ENCODE measurements around the gene GAS1.

DNA sequence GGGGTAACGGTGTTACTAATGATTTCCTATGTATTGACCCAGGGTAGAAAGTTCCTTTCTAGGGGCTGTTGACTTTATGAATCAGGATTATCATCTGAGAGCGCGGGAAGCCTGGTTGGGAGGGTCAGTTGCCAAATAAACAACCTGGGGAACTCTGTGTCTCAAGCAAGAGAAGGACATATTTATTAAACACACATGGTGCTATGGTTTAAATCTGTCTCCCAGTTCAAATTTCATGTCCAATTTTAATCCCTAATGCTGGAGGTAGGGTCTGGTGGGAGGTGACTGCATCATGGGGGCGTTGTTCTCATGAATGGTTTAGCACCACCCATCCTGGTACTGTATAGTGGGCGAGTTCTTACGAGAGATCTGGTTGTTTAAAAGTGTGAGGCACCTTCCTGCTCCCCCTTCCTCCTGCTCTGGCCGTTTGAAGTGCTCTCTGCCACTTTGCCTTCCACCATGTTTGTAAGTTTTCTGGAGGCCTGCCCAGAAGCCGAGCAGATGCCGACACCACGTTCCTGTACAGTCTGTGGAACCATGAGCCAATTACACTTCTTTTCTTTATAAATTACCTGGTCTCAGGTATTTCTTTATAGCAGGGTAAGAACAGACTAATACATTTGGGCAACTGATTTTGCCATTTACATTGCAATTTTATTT, 19.7 kb upstream of the GAS1 start:
- TF ChIP-seq, protein P1, sequence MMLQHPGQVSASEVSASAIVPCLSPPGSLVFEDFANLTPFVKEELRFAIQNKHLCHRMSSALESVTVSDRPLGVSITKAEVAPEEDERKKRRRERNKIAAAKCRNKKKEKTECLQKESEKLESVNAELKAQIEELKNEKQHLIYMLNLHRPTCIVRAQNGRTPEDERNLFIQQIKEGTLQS (IDR thresholded peaks at IDR 0.05; ENCODE audit: borderline replicate concordance, extremely low read depth, low read depth, low read length), result no peak
- TF ChIP-seq YY1 (IDR thresholded peaks at IDR 0.05; ENCODE audit: low read depth, low read length), result no peak
- TF ChIP-seq, protein P2, sequence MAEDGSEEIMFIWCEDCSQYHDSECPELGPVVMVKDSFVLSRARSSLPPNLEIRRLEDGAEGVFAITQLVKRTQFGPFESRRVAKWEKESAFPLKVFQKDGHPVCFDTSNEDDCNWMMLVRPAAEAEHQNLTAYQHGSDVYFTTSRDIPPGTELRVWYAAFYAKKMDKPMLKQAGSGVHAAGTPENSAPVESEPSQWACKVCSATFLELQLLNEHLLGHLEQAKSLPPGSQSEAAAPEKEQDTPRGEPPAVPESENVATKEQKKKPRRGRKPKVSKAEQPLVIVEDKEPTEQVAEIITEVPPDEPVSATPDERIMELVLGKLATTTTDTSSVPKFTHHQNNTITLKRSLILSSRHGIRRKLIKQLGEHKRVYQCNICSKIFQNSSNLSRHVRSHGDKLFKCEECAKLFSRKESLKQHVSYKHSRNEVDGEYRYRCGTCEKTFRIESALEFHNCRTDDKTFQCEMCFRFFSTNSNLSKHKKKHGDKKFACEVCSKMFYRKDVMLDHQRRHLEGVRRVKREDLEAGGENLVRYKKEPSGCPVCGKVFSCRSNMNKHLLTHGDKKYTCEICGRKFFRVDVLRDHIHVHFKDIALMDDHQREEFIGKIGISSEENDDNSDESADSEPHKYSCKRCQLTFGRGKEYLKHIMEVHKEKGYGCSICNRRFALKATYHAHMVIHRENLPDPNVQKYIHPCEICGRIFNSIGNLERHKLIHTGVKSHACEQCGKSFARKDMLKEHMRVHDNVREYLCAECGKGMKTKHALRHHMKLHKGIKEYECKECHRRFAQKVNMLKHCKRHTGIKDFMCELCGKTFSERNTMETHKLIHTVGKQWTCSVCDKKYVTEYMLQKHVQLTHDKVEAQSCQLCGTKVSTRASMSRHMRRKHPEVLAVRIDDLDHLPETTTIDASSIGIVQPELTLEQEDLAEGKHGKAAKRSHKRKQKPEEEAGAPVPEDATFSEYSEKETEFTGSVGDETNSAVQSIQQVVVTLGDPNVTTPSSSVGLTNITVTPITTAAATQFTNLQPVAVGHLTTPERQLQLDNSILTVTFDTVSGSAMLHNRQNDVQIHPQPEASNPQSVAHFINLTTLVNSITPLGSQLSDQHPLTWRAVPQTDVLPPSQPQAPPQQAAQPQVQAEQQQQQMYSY (CRISPR knock-in tag; IDR thresholded peaks at IDR 0.05), result no peak
- no peak for TF ChIP-seq RAD21 (IDR thresholded peaks at IDR 0.05; ENCODE audit: insufficient read depth, low read depth, low read length)
- TF ChIP-seq, protein P3, sequence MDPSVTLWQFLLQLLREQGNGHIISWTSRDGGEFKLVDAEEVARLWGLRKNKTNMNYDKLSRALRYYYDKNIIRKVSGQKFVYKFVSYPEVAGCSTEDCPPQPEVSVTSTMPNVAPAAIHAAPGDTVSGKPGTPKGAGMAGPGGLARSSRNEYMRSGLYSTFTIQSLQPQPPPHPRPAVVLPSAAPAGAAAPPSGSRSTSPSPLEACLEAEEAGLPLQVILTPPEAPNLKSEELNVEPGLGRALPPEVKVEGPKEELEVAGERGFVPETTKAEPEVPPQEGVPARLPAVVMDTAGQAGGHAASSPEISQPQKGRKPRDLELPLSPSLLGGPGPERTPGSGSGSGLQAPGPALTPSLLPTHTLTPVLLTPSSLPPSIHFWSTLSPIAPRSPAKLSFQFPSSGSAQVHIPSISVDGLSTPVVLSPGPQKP (IDR thresholded peaks at IDR 0.05; ENCODE audit: low read depth, low read length), result no peak
- TF ChIP-seq CHD1 (IDR thresholded peaks at IDR 0.05; ENCODE audit: low read depth, low read length), result no peak
- TF ChIP-seq, protein P4, sequence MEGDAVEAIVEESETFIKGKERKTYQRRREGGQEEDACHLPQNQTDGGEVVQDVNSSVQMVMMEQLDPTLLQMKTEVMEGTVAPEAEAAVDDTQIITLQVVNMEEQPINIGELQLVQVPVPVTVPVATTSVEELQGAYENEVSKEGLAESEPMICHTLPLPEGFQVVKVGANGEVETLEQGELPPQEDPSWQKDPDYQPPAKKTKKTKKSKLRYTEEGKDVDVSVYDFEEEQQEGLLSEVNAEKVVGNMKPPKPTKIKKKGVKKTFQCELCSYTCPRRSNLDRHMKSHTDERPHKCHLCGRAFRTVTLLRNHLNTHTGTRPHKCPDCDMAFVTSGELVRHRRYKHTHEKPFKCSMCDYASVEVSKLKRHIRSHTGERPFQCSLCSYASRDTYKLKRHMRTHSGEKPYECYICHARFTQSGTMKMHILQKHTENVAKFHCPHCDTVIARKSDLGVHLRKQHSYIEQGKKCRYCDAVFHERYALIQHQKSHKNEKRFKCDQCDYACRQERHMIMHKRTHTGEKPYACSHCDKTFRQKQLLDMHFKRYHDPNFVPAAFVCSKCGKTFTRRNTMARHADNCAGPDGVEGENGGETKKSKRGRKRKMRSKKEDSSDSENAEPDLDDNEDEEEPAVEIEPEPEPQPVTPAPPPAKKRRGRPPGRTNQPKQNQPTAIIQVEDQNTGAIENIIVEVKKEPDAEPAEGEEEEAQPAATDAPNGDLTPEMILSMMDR (IDR thresholded peaks at IDR 0.05 in 2 of 3, conservative IDR thresholded peaks at IDR 0.05 in 1 of 3; ENCODE audit: control insufficient read depth in 2 of 3, extremely low read depth in 1 of 3, insufficient read depth in 1 of 3, low read depth in 3 of 3, low read length in 3 of 3), result no peak
- TF ChIP-seq IKZF1 (conservative IDR thresholded peaks at IDR 0.05), result no peak
- no peak for TF ChIP-seq BACH1 (IDR thresholded peaks at IDR 0.05; ENCODE audit: borderline replicate concordance)
- TF ChIP-seq SP1 (IDR thresholded peaks at IDR 0.05; ENCODE audit: low read depth, low read length), result no peak
